ENCODE measurements around the gene PPM1J. TPM values are rescaled to one million over a fixed set of nuclear protein-coding genes. Genes with fewer than 3 reads are reported as not detected.

Gene PPM1J
- total and polyA plus RNA-seq, 9 of the 15 experiments (the other 6 are each of a cell fraction or from before 2014, with no cell fraction given) = 0.25 to 10.5 (median 4.2) TPM

GRCh38 chr1:112674440-112674985, 40.6 kb downstream of the PPM1J start, which contains the start of gene MOV10 (continued):
- peak in 1 of 2 experiments; percentile 66; a peak in 1 of 4 replicates for TF ChIP-seq ZNF318 (IDR thresholded peaks at IDR 0.05; ENCODE audit: borderline replicate concordance in 1 of 2, low read depth in 1 of 2)
- peak; percentile 34; the same call in 1 of the 2 replicates for TF ChIP-seq ZBTB2 (IDR thresholded peaks at IDR 0.05)
- peak; percentile 74; the same call in 1 of the 2 replicates for TF ChIP-seq HEY1 (CRISPR knock-in tag; IDR thresholded peaks at IDR 0.05; ENCODE audit: borderline replicate concordance)
- no peak for TF ChIP-seq PHB2 (IDR thresholded peaks at IDR 0.05; ENCODE audit: low read depth)
- no peak for TF ChIP-seq PTRF (tag; IDR thresholded peaks at IDR 0.05)
- no peak for TF ChIP-seq TEAD4 (IDR thresholded peaks at IDR 0.05; ENCODE audit: low read length)
- TF ChIP-seq TEAD4 (CRISPR knock-in tag; IDR thresholded peaks at IDR 0.05; ENCODE audit: borderline replicate concordance) = no peak; the same call in 1 of the 2 replicates
